AG09319 (cell line): Measurements from ENCODE around the gene DLGAP3.

ENCODE experiments used
- DNase-seq: peaks from one replicate; pipeline ENCODE4 v3.0.0-alpha.2; 2010; ENCODE audit warnings: low read depth; ENCODE audit errors: extremely low read depth
- CTCF ChIP-seq: IDR thresholded peaks from 2 replicates; pipeline ENCODE4 v1.5.1; 2011; ENCODE audit warnings: low read depth, mild to moderate bottlenecking, inconsistent platforms, low read length, moderate library complexity

DLGAP3 gene

GRCh38 chr1:34851431-34852105, 77.9 kb downstream of the DLGAP3 start:
- TF ChIP-seq CTCF = no peak
- no peak for DNase-seq

GRCh38 chr1:34850382-34850781, 79.1 kb downstream of the DLGAP3 start:
- TF ChIP-seq CTCF = no peak
- DNase-seq = no peak

- TF ChIP-seq CTCF = no peak
- no peak for DNase-seq
Measured at GRCh38 chr1:34847094-34847493, 82.4 kb downstream of the DLGAP3 start.

GRCh38 chr1:34846265-34846664, 83.2 kb downstream of the DLGAP3 start:
- no peak for TF ChIP-seq CTCF
- no peak for DNase-seq

GRCh38 chr1:34845131-34845901, 84.1 kb downstream of the DLGAP3 start:
- DNase-seq = no peak
- TF ChIP-seq CTCF = no peak

GRCh38 chr1:34844252-34844634, 85.2 kb downstream of the DLGAP3 start:
- no peak for DNase-seq
- no peak for TF ChIP-seq CTCF
